Measurements from ENCODE around the gene EFCAB11.

DNA sequence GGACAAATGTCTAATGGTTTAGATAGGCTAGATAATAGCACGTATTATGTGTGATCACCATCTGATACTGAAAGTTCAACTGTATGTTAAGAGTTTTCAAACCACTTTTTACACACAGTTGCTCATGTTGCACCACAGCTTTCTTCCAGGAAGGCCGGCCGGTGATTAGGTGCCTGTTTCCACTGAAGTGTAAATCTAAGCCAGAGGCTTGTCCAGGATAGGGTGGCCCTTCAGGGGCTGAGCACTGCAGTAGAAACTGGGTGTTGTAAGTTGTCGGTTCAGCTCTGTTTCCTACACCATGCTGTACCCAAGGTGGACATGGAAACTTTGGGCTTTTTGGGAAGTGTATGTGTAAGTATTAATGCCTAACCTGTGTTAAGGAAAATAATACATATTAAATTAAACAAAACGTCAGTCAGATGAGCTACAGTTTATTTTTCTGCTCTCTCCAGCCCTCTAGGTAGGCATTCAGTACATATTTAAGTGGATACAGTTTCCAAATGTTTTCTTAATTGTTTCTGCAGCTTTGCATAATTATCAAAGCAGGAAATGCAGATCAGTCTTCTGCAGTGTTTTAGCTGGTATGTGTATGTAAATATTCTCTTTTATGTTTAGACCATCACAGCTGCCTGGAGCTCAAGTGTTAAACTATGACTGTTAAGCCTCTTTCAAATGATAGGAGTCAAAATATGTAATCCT lies 32.1 kb upstream of the EFCAB11 start:
- TF ChIP-seq, protein P1, sequence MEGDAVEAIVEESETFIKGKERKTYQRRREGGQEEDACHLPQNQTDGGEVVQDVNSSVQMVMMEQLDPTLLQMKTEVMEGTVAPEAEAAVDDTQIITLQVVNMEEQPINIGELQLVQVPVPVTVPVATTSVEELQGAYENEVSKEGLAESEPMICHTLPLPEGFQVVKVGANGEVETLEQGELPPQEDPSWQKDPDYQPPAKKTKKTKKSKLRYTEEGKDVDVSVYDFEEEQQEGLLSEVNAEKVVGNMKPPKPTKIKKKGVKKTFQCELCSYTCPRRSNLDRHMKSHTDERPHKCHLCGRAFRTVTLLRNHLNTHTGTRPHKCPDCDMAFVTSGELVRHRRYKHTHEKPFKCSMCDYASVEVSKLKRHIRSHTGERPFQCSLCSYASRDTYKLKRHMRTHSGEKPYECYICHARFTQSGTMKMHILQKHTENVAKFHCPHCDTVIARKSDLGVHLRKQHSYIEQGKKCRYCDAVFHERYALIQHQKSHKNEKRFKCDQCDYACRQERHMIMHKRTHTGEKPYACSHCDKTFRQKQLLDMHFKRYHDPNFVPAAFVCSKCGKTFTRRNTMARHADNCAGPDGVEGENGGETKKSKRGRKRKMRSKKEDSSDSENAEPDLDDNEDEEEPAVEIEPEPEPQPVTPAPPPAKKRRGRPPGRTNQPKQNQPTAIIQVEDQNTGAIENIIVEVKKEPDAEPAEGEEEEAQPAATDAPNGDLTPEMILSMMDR (IDR thresholded peaks at IDR 0.05): no peak
- no peak for TF ChIP-seq POLR2A (IDR thresholded peaks at IDR 0.05)
